Right atrium auricular region (tissue), 2 donors: Measurements from ENCODE around the gene ZEB1. TPM values are rescaled to one million over a fixed set of nuclear protein-coding genes. Genes with fewer than 3 reads are reported as not detected.
"Not testable (repeated sequence)": the region's sequence is repeated elsewhere in the genome, so short reads cannot be mapped to it uniquely, and the experiment has no call there.

Experiments used
- DNase-seq: peaks from one replicate; pipeline ENCODE4 v3.0.0-alpha.2; 2019; ENCODE audit warnings: low spot score
- H3K27ac ChIP-seq, 2 donors: fragments of 200-600 bp; sonication (generic); 1 replicate in 1 of 2; 2 replicates in 1 of 2; pipeline ENCODE4 v1.5.1; 2016 to 2019
- H3K27me3 ChIP-seq, 2 donors: fragments of 200-600 bp; sonication (generic); one replicate each; pipeline versions ENCODE4 v1.5.1 to v1.6.0; 2017 to 2019
- H3K36me3 ChIP-seq: fragments of 200-600 bp; sonication (generic); one replicate; pipeline ENCODE4 v1.5.1; 2016
- H3K4me1 ChIP-seq, 2 donors: fragments of 200-600 bp; sonication (generic); one replicate each; pipeline versions ENCODE4 v1.5.1 to v1.6.0; 2017 to 2019
- H3K4me3 ChIP-seq, 2 donors: fragments of 200-600 bp; sonication (generic); 1 replicate in 1 of 2; 2 replicates in 1 of 2; pipeline ENCODE4 v1.5.1; 2017 to 2019; ENCODE audit warnings: mild to moderate bottlenecking in 1 of 2, moderate library complexity in 1 of 2
- H3K9me3 ChIP-seq, 2 donors: fragments of 200-600 bp; sonication (generic); one replicate each; pipeline ENCODE4 v1.5.1; 2019
- CTCF ChIP-seq, 2 donors: fragments of 200-600 bp; sonication (generic); IDR thresholded peaks; one replicate each; pipeline ENCODE4 v1.5.1; 2019; ENCODE audit warnings: antibody characterized with exemption in 2 of 2
- total RNA-seq, 2 donors: library from RNA; depleted of rRNA; stranded (reverse); fragments of >200 nt; gene quantifications; one replicate each; pipeline ENCODE4 v1.1.0, GENCODE V29; 2016

ZEB1 gene
- total RNA-seq, 2 donors from 2014 or later = 52.9 to 60.8 TPM

- DNase-seq = no peak
- no peaks in the 10 kb centered on the region for H3K9me3 ChIP-seq
- no peak for TF ChIP-seq CTCF (IDR thresholded peaks at IDR 0.05)
- H3K27me3 ChIP-seq = no peaks in the 10 kb centered on the region
- H3K4me3 ChIP-seq = no peak overlapping the region
- peaks cover 0 to 65% of the 10 kb centered on the region in 2 donors for H3K4me1 ChIP-seq
- peak overlapping the region; percentile 56 to 79 for H3K27ac ChIP-seq
- no peaks in the 10 kb centered on the region for H3K36me3 ChIP-seq
Measured at GRCh38 chr10:31399171-31399570, 80.2 kb downstream of the ZEB1 start.

- H3K4me1 ChIP-seq = peaks cover 0 to 69% of the 10 kb centered on the region in 2 donors
- no peak for DNase-seq
- H3K27me3 ChIP-seq = no peaks in the 10 kb centered on the region
- no peak for TF ChIP-seq CTCF (IDR thresholded peaks at IDR 0.05)
- H3K27ac ChIP-seq = peak overlapping the region; percentile 56 to 79
- H3K9me3 ChIP-seq = no peaks in the 10 kb centered on the region
- no peaks in the 10 kb centered on the region for H3K36me3 ChIP-seq
- H3K4me3 ChIP-seq = no peak overlapping the region
Measured at GRCh38 chr10:31399631-31400030, 80.6 kb downstream of the ZEB1 start.

- no peak for TF ChIP-seq CTCF (IDR thresholded peaks at IDR 0.05)
- H3K9me3 ChIP-seq = no peaks in the 10 kb centered on the region
- peaks cover 0 to 60% of the 10 kb centered on the region in 2 donors for H3K4me1 ChIP-seq
- H3K27me3 ChIP-seq = no peaks in the 10 kb centered on the region
- no peaks in the 10 kb centered on the region for H3K36me3 ChIP-seq
- no peak for DNase-seq
- H3K4me3 ChIP-seq = no peak overlapping the region
- H3K27ac ChIP-seq = peak overlapping the region in 1 of 2 donors; percentile 79
Measured at GRCh38 chr10:31401287-31401686, 82.3 kb downstream of the ZEB1 start.

- no peak overlapping the region for H3K4me3 ChIP-seq
- no peak for TF ChIP-seq CTCF (IDR thresholded peaks at IDR 0.05)
- H3K9me3 ChIP-seq = peaks cover 0 to 5% of the 10 kb centered on the region in 2 donors
- H3K27ac ChIP-seq = peak overlapping the region in 1 of 2 donors; percentile 6
- H3K36me3 ChIP-seq = no peaks in the 10 kb centered on the region
- H3K4me1 ChIP-seq = peaks cover 0 to 38% of the 10 kb centered on the region in 2 donors
- no peak for DNase-seq
- H3K27me3 ChIP-seq = no peaks in the 10 kb centered on the region
Measured at GRCh38 chr10:31404640-31405039, 85.6 kb downstream of the ZEB1 start.

GRCh38 chr10:31405829-31406228, 86.8 kb downstream of the ZEB1 start:
- not testable (repeated sequence) for H3K36me3 ChIP-seq, DNase-seq, H3K4me3 ChIP-seq, H3K9me3 ChIP-seq, H3K27me3 ChIP-seq, H3K27ac ChIP-seq
- H3K4me1 ChIP-seq = peaks cover 0 to 27% of the 10 kb centered on the region in 2 donors

GRCh38 chr10:31412397-31412796, 93.4 kb downstream of the ZEB1 start:
- H3K36me3 ChIP-seq, H3K27me3 ChIP-seq, DNase-seq, H3K27ac ChIP-seq, H3K4me1 ChIP-seq, H3K4me3 ChIP-seq, H3K9me3 ChIP-seq: not testable (repeated sequence)

- no peak overlapping the region for H3K4me3 ChIP-seq
- peaks cover 0 to 5% of the 10 kb centered on the region in 2 donors for H3K9me3 ChIP-seq
- H3K36me3 ChIP-seq = no peaks in the 10 kb centered on the region
- H3K27ac ChIP-seq = no peak overlapping the region
- no peaks in the 10 kb centered on the region for H3K27me3 ChIP-seq
- peaks cover 0 to 7% of the 10 kb centered on the region in 2 donors for H3K4me1 ChIP-seq
- no peak for DNase-seq
- TF ChIP-seq CTCF (IDR thresholded peaks at IDR 0.05) = no peak
Measured at GRCh38 chr10:31413325-31413724, 94.3 kb downstream of the ZEB1 start.
